AG04450 (cell line): ENCODE measurements around the gene ZNF605. TPM values are rescaled to one million over a fixed set of nuclear protein-coding genes. Genes with fewer than 3 reads are reported as not detected.
A peak's percentile ranks its signal among the peaks of the same experiment; 100 is the strongest.

Source experiments
- CTCF ChIA-PET: fragments of 300-600, 350-600 bp; formaldehyde crosslinking; extraction: SDS; loops from one replicate; lab custom pipeline; 2022; ENCODE audit warnings: antibody characterized with exemption, inconsistent platforms; lab: Charles Lee
- POLR2A ChIA-PET: fragments of 350-600 bp; formaldehyde crosslinking; extraction: SDS; loops from one replicate; lab custom pipeline; 2021; ENCODE audit warnings: antibody characterized with exemption, inconsistent platforms; lab: Yijun Ruan, JAX
- DNase-seq: peaks from one replicate; pipeline ENCODE4 v3.0.0-alpha.2; 2011; ENCODE audit warnings: low read depth, low spot score
- H3K27ac ChIP-seq: one replicate; pipeline ENCODE4 v1.5.1; 2012; ENCODE audit warnings: low read depth, low read length, control low read depth
- H3K27me3 ChIP-seq: one replicate; pipeline ENCODE4 v1.6.0; 2012; ENCODE audit warnings: low read length; ENCODE audit not compliant: control insufficient read depth, insufficient read depth
- H3K4me3 ChIP-seq: 2 replicates; pipeline ENCODE4 v1.5.1; 2011; ENCODE audit warnings: mild to moderate bottlenecking, low read depth, low read length, control low read depth
- H3K9me3 ChIP-seq: 2 replicates; pipeline ENCODE4 v1.5.1; 2012; ENCODE audit warnings: low read length; ENCODE audit not compliant: control insufficient read depth, insufficient read depth
- CTCF ChIP-seq: IDR thresholded peaks from 2 replicates; pipeline ENCODE4 v1.5.1; 2011; ENCODE audit warnings: low read depth, low read length, control low read depth, inconsistent platforms
- polyA plus RNA-seq: library from polyadenylated mRNA; depleted of rRNA; stranded (reverse); fragments of >200 nt; gene quantifications from 2 replicates; pipeline ENCODE4 v1.2.3, GENCODE V29; 2011

ZNF605 gene
- polyA plus RNA-seq, 1 experiment: 13.6 TPM

GRCh38 chr12:132955094-132956010 is 754 bp downstream of the ZNF605 start:
- peak; percentile 20 for DNase-seq
- ChIA-PET CTCF (no interaction called here), POLR2A (interaction anchor here (0.6 to 0.7 kb wide), 2 partner anchors 12 to 80 kb away, joined by 3 to 6 read pairs; no protein-coding TSS in a partner anchor)
- Histone ChIP-seq H3K4me3 (peak overlapping the region; percentile 79), H3K9me3 (peaks cover 72% of the 10 kb centered on the region), H3K27me3 (no peaks in the 10 kb centered on the region), H3K27ac (peak overlapping the region; percentile 95)
- no peak for TF ChIP-seq CTCF

- Histone ChIP-seq H3K27me3 (no peaks in the 10 kb centered on the region), H3K27ac (peak overlapping the region; percentile 95), H3K9me3 (peaks cover 80% of the 10 kb centered on the region), H3K4me3 (peak overlapping the region; percentile 79)
- CTCF ChIA-PET: no interaction called here
- POLR2A ChIA-PET: interaction anchor here (0.6 to 0.7 kb wide), 2 partner anchors 13 to 81 kb away, joined by 3 to 6 read pairs; no protein-coding TSS in a partner anchor
- TF ChIP-seq CTCF: no peak
- no peak for DNase-seq
These were observed 1.5 kb downstream of the ZNF605 start for GRCh38 chr12:132954471-132955048.

- CTCF ChIA-PET: no interaction called here
These were observed 2.3 kb downstream of the ZNF605 start for GRCh38 chr12:132953771-132954170.

GRCh38 chr12:132953163-132953425 is 3.0 kb downstream of the ZNF605 start:
- Histone ChIP-seq H3K27ac (no peak overlapping the region), H3K27me3 (no peaks in the 10 kb centered on the region), H3K9me3 (peaks cover 85% of the 10 kb centered on the region), H3K4me3 (no peak overlapping the region)
- no peak for TF ChIP-seq CTCF
- DNase-seq: no peak
- ChIA-PET POLR2A (no interaction called here), CTCF (no interaction called here)

More at GRCh38 chr12:132953771-132954170, 2.3 kb downstream of the ZNF605 start:
- peaks cover 83% of the 10 kb centered on the region for H3K9me3 ChIP-seq
- no peaks in the 10 kb centered on the region for H3K27me3 ChIP-seq
- no peak for TF ChIP-seq CTCF
- POLR2A ChIA-PET: no interaction called here
- H3K27ac ChIP-seq: no peak overlapping the region
- no peak for DNase-seq
- H3K4me3 ChIP-seq: no peak overlapping the region
